SH-SY5Y (cell line): Measurements from ENCODE around the gene NOX5.

Experiments
- GATA2 ChIP-seq: IDR thresholded peaks from 2 replicates; pipeline ENCODE4 v1.6.1; 2011; ENCODE audit warnings: mild to moderate bottlenecking, low read depth, low read length
- GATA3 ChIP-seq: IDR thresholded peaks from 2 replicates; pipeline ENCODE4 v1.6.1; 2011; ENCODE audit warnings: low read depth, mild to moderate bottlenecking, low read length, moderate library complexity

The NOX5 gene

GRCh38 chr15:69099941-69100340 is 85.4 kb downstream of the NOX5 start:
- TF ChIP-seq GATA3 = no peak
- TF ChIP-seq GATA2 = no peak

- no peak for TF ChIP-seq GATA2
- TF ChIP-seq GATA3 = no peak
Measured at GRCh38 chr15:69100821-69101220, 86.3 kb downstream of the NOX5 start.

- TF ChIP-seq GATA2 (no peak), GATA3 (no peak)
Measured at GRCh38 chr15:69104050-69104750, 89.7 kb downstream of the NOX5 start.

GRCh38 chr15:69105451-69105985 is 91.0 kb downstream of the NOX5 start:
- TF ChIP-seq GATA2 = no peak
- TF ChIP-seq GATA3 = no peak

GRCh38 chr15:69107025-69107620 is 92.6 kb downstream of the NOX5 start:
- TF ChIP-seq GATA2 = no peak
- no peak for TF ChIP-seq GATA3
